Heart left ventricle (tissue), 13 donors: ENCODE data around the gene CYSRT1.

Source experiments
- CTCF ChIP-seq, 12 donors: fragments of 200-600 bp; sonication (generic) in 4 of 12; IDR thresholded peaks; one replicate each; pipeline versions ENCODE4 v1.5.0 to v1.8.0; 2018 to 2022; ENCODE audit warnings: antibody characterized with exemption in 12 of 12, mild to moderate bottlenecking in 5 of 12
- POLR2A ChIP-seq, 2 donors: fragments of 450-650 bp; IDR thresholded peaks; one replicate each; pipeline ENCODE4 v1.6.1; 2017; ENCODE audit warnings: antibody characterized with exemption in 2 of 2, mild to moderate bottlenecking in 2 of 2, moderate library complexity in 2 of 2
- donor health status: ischemic (EF 13 %, LVEDD 7.1; RV severe dilation, severe dysfunction).
- donor health status: DM: no; HTN: yes; CAD: no.
- donor health status: DM: no; HTN: no; CAD: no.
- donor health status: ischemic (EF 25% LVEDD 6.9; RV normal size, moderate dysfunction).
- donor health status: ischemic (EF 25% LVEDD 5.7; RV mildly dilated, moderate dysfunction).
- donor health status: ischemic (EF 35%, LVEDD 5.7; RV mildly dilated, moderate dysfunction).
- donor health status: nonischemic (EF 11% LVEDD 7.7; RV severe dilation, severe dysfunction).
- donor health status: DM: yes; HTN: yes; CAD: no.
- donor health status: PGD.
- donor health status: ischemic (EF 29% LVEDD 5.4; RV normal size, mild dysfunction).
- donor health status: nonischemic (EF 23%, LVEDD 6.1; RV moderate dilation, normal function).

GRCh38 chr9:137218754-137219271, 6.2 kb upstream of the CYSRT1 start:
- TF ChIP-seq CTCF (IDR thresholded peaks at IDR 0.05) (no peak), POLR2A (IDR thresholded peaks at IDR 0.05) (no peak)
